NCI-H2171 (cell line): ENCODE measurements around the gene RETREG3.
"Not testable (repeated sequence)": the region's sequence is repeated elsewhere in the genome, so short reads cannot be mapped to it uniquely, and the experiment has no call there.

Source experiments
- DNase-seq: peaks from one replicate; lab custom pipeline; 2025; lab: John Stamatoyannopoulos, UW

Gene RETREG3

GRCh38 chr17:42553161-42553818, 55.9 kb downstream of the RETREG3 start:
- no peak for DNase-seq

- not testable (repeated sequence) for DNase-seq
Measured at GRCh38 chr17:42552736-42553135, 56.4 kb downstream of the RETREG3 start, which contains the start of gene HSD17B1. TSS of gene HSD17B1 (plus strand) at chr17:42552923. CDS start at chr17:42552934, 11 bp downstream.

GRCh38 chr17:42548993-42549755, 60.0 kb downstream of the RETREG3 start:
- no peak for DNase-seq

DNA sequence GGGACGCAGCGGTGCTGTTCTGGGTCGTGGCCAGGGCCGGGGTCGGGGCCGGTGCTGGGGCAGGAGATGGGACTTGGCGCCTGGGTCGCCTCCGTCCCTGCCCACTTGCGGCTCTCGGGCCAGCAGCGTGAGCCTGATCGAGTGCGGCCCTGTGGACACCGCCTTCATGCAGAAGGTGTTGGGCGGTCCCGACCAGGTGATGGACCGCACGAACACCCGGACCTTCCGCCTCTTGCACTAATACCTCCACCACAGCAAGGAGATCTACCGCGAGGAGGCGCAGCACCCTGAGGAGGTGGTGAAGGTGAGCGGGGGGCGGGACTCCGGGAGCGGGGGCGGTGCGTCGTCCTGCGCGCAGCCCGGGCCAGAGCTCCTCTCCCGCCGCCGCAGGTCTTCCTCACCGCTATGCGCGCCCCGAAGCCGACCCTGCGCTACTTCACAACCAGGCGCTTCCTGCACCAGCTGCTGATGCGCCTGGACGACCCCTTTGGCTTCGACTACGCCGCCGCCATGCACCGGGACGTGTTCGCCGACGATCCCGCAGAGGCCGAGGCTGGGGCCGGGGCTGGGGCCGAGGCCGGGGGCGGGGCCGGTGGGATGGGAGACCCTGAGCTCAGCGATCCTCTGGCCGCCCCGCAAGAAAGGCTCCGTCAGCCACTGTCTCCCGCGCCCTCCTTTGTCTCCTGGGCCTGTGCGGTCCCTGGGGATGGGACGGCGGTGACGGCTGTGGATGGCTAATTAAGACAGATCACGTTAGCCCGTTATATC, 60.9 kb downstream of the RETREG3 start:
- DNase-seq, result peak; percentile 56

GRCh38 chr17:42547698-42548069, 61.5 kb downstream of the RETREG3 start:
- DNase-seq, result no peak

DNA sequence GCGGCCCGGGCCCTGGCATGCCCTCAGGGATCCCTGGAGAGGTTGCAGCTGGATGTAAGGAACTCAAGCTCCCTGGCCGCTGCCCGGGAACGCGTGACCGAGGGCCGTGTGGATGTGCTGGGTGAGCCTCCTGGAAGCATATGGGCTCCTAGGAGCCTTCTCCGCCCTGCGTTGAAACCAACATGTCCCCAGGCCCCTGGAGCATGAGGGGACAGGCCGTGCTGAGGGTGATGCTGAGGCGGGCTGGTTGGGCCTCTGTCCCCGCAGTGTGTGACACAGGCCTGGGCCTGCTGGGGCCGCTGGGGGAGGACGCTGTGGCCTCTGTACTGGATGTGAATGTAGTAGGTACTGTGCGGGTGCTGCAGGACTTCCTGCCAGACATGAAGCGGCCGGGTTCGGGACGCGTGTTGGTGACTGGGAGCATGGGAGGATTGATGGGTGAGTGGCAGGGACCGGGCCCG, 62.1 kb downstream of the RETREG3 start:
- no peak for DNase-seq

GRCh38 chr17:42545755-42546505, 63.2 kb downstream of the RETREG3 start:
- DNase-seq, result not testable (repeated sequence)

GRCh38 chr17:42544874-42545283, 64.3 kb downstream of the RETREG3 start:
- DNase-seq, result no peak

GRCh38 chr17:42543190-42544079, 65.7 kb downstream of the RETREG3 start:
- no peak for DNase-seq

DNA sequence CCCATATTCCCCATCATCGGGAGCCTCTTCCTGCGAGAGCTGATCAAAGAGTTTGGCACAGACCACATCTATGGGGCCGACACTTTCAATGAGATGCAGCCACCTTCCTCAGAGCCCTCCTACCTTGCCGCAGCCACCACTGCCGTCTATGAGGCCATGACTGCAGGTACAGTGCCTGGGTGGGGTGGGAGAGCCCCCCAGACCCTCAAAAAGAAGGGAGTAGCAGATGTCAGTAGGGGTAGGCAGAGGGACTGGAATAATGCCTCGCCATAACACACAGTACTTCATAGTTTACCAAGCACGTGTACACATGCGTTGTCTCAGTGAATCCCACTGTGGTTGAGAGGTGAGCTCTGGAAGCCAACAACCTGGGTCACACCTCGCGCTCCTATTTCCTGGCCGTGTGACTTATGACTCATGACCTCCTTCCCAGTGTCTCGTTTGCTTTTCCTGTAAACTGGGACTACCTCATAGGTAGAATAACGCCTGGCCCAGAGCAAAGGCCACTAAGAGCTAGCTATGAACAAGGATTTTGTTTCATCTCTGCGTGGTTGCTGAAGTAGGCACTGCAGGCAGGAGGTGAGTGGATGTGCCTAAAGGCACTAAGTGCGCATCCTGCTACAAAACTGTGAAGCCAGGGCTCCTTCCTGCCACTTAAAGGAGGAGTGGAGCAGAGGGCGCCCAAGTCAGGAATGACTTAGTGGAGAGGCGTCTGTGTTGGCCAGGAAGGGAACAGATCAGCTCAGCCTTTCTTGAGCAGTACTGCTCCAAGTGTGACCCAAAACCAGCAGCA, 67.9 kb downstream of the RETREG3 start:
- DNase-seq, result no peak

GRCh38 chr17:42540558-42540957, 68.6 kb downstream of the RETREG3 start:
- not testable (repeated sequence) for DNase-seq

- DNase-seq, result no peak
Measured at GRCh38 chr17:42538482-42538881, 70.7 kb downstream of the RETREG3 start.

DNA sequence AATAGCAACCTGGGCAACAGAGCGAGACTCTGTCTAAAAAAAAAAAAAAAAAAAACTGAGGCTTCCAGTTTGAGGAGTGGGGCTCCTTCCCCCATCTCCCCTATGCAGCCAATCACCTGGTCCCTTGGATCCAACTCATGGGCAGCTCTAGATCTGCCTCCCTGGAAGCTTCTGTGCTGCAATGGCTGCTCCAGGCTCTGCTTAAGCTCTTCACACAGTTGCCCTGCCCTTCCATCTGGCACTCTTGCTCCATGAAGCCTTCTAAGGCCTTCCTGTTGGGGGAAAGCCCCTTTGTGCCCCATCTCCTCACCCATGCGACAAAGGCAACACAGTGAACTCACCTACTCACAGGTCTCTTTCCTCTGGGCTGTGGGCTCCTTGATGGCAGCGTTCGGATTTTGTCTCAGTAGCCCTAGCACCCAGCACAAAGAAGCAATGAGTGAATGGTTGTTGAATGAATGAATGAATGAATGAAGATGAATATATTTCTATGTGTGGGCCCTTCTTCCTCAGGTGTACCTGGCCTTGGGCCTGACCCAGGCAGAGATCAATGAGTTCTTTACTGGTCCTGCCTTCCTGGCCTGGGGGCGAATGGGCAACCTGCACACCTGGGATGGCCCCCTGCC, 71.2 kb downstream of the RETREG3 start:
- DNase-seq, result no peak

- DNase-seq, result no peak
Measured at GRCh38 chr17:42537156-42537805, 71.9 kb downstream of the RETREG3 start.

- DNase-seq, result peak; percentile 73
Measured at GRCh38 chr17:42536372-42537155, 72.6 kb downstream of the RETREG3 start.

DNA sequence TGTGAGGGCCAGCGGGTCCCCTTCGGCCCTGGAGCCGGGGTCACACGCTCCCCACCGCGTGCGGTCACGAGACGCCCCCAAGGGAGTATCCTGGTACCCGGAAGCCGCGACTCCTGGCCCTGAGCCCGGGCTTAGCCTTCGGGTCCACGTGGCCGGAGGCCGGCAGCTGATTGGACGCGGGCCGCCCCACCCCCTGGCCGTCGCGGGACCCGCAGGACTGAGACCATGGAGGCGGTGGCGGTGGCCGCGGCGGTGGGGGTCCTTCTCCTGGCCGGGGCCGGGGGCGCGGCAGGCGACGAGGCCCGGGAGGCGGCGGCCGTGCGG, 73.2 kb downstream of the RETREG3 start, which contains the start of gene NAGLU:
Gene NAGLU, plus strand, starts transcription at position 194 of the 324 bp plus-strand sequence. Its CDS starts 32 bp downstream, at position 226.
- DNase-seq, result peak; percentile 97

GRCh38 chr17:42535155-42536047, 73.8 kb downstream of the RETREG3 start:
- no peak for DNase-seq
